ENCODE measurements around the gene UBE2L6.

Gene UBE2L6

DNA sequence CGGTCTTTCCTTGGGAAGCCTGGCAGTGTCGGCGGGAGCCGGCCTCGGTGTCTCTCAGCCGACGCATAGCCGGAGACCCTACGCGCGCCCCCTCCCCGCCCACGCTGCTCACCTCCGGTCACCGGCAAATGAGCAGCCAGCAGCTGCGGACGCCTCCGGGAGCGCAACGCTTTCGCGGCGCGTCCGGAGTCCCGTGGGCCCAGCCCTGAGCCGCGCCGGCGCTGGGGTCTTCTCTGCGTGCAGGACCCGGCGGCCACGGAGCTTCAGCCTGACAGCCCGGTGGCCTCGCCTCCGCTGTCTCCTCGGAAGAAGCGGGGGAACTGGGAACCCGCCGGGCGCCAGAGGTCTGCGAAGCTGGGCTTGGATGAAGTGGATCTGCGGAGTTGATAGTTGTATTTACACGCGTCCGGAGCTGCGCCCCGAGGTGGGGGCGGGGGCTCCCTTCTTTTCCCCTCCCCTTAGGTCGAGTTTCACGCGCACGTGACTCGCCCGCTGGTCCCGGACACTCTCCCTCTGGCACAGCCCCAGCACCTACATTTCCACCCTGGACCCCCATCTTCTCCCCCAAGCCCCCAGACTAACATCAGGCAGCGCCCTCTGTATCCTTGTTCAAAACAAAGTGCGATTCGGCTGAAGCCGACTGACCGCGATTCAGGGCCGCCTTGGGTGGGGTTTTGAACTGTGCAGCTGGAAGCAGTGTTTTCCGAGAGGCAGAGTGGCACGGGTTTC lies 52.0 kb downstream of the UBE2L6 start, which contains the start of gene SLC43A1:
Gene SLC43A1, minus strand, starts transcription at position 371 of the 729 bp plus-strand sequence. CDS start 1,591 bp downstream, outside the sequence.
- no peak for DNase-seq (ENCODE audit: low spot score)
- Histone ChIP-seq H3K9me3 (ENCODE audit: severe bottlenecking) (no peaks in the 10 kb centered on the region), H3K36me3 (ENCODE audit: low read depth) (no peaks in the 10 kb centered on the region), H3K4me3 (ENCODE audit: severe bottlenecking) (peak within 1 kb of the TSS; percentile 53), H3K27me3 (ENCODE audit: insufficient read depth, poor library complexity, severe bottlenecking) (peaks cover 13% of the 10 kb centered on the region), H3K4me1 (ENCODE audit: insufficient read depth, poor library complexity, severe bottlenecking) (no peaks in the 10 kb centered on the region), H3K27ac (ENCODE audit: poor library complexity, severe bottlenecking) (no peak within 1 kb of the TSS)
- no peak for TF ChIP-seq CTCF (IDR thresholded peaks at IDR 0.05; ENCODE audit: poor library complexity, severe bottlenecking)
- ATAC-seq (ENCODE audit: low read depth), result peak; percentile 71

GRCh38 chr11:57514538-57515331 lies 52.7 kb downstream of the UBE2L6 start:
- TF ChIP-seq CTCF (IDR thresholded peaks at IDR 0.05; ENCODE audit: poor library complexity, severe bottlenecking), result no peak
- DNase-seq (ENCODE audit: low spot score), result no peak
- Histone ChIP-seq H3K27ac (ENCODE audit: poor library complexity, severe bottlenecking) (no peak overlapping the region), H3K9me3 (ENCODE audit: severe bottlenecking) (no peaks in the 10 kb centered on the region), H3K4me3 (ENCODE audit: severe bottlenecking) (peak overlapping the region; percentile 53), H3K27me3 (ENCODE audit: insufficient read depth, poor library complexity, severe bottlenecking) (peaks cover 13% of the 10 kb centered on the region), H3K36me3 (ENCODE audit: low read depth) (no peaks in the 10 kb centered on the region), H3K4me1 (ENCODE audit: insufficient read depth, poor library complexity, severe bottlenecking) (no peaks in the 10 kb centered on the region)
- peak; percentile 35 for ATAC-seq (ENCODE audit: low read depth)

GRCh38 chr11:57513911-57514537 lies 53.4 kb downstream of the UBE2L6 start:
- no peak overlapping the region for H3K27ac ChIP-seq (ENCODE audit: poor library complexity, severe bottlenecking)
- peak; percentile 19; the same call in 2 of the 3 replicates for ATAC-seq (ENCODE audit: low read depth)
- peaks cover 13% of the 10 kb centered on the region for H3K27me3 ChIP-seq (ENCODE audit: insufficient read depth, poor library complexity, severe bottlenecking)
- no peaks in the 10 kb centered on the region for H3K36me3 ChIP-seq (ENCODE audit: low read depth)
- H3K4me1 ChIP-seq (ENCODE audit: insufficient read depth, poor library complexity, severe bottlenecking), result no peaks in the 10 kb centered on the region
- peak overlapping the region; percentile 53 for H3K4me3 ChIP-seq (ENCODE audit: severe bottlenecking)
- TF ChIP-seq CTCF (IDR thresholded peaks at IDR 0.05; ENCODE audit: poor library complexity, severe bottlenecking), result no peak
- H3K9me3 ChIP-seq (ENCODE audit: severe bottlenecking), result no peaks in the 10 kb centered on the region
- no peak for DNase-seq (ENCODE audit: low spot score)

GRCh38 chr11:57513452-57513795 lies 54.0 kb downstream of the UBE2L6 start:
- ATAC-seq (ENCODE audit: low read depth) (no peak), DNase-seq (ENCODE audit: low spot score) (no peak)
- Histone ChIP-seq H3K4me1 (ENCODE audit: insufficient read depth, poor library complexity, severe bottlenecking) (no peaks in the 10 kb centered on the region), H3K27me3 (ENCODE audit: insufficient read depth, poor library complexity, severe bottlenecking) (peaks cover 13% of the 10 kb centered on the region), H3K4me3 (ENCODE audit: severe bottlenecking) (no peak overlapping the region), H3K9me3 (ENCODE audit: severe bottlenecking) (no peaks in the 10 kb centered on the region), H3K27ac (ENCODE audit: poor library complexity, severe bottlenecking) (no peak overlapping the region), H3K36me3 (ENCODE audit: low read depth) (no peaks in the 10 kb centered on the region)
- no peak for TF ChIP-seq CTCF (IDR thresholded peaks at IDR 0.05; ENCODE audit: poor library complexity, severe bottlenecking)

Measured in RWPE2 (cell line).